Mucosa of descending colon (tissue), 3 donors: ENCODE results near the gene OTOP1. TPM values are rescaled to one million over a fixed set of nuclear protein-coding genes. Genes with fewer than 3 reads are reported as not detected.
"Not testable (repeated sequence)": the region's sequence is repeated elsewhere in the genome, so short reads cannot be mapped to it uniquely, and the experiment has no call there.

Source experiments
- ATAC-seq: fragments of 200-7000 bp; cut with Tn5 transposase; one replicate; pipeline ENCODE4 v1.9.1; 2020; ENCODE audit warnings: mild to moderate bottlenecking, moderate library complexity
- DNase-seq, 3 donors: peaks; one replicate each; pipeline ENCODE4 v3.0.0-alpha.2; 2020
- H3K36me3 ChIP-seq: fragments of 200-600 bp; one replicate; pipeline ENCODE4 v1.8.0; 2021; ENCODE audit warnings: low read depth, mild to moderate bottlenecking
- H3K4me1 ChIP-seq: fragments of 200-600 bp; one replicate; pipeline ENCODE4 v1.8.0; 2021; ENCODE audit warnings: low read depth, mild to moderate bottlenecking
- H3K4me3 ChIP-seq: fragments of 200-600 bp; one replicate; pipeline ENCODE4 v1.8.0; 2021; ENCODE audit warnings: mild to moderate bottlenecking
- H3K9me3 ChIP-seq: fragments of 200-600 bp; one replicate; pipeline ENCODE4 v1.8.0; 2021; ENCODE audit warnings: mild to moderate bottlenecking
- CTCF ChIP-seq: fragments of 200-600 bp; IDR thresholded peaks from one replicate; pipeline ENCODE4 v1.8.0; 2022; ENCODE audit warnings: antibody characterized with exemption, mild to moderate bottlenecking
- intact Hi-C, 2 donors: fragments of 100-400 bp; cut with DNase I in 1 of 2; cut with micrococcal nuclease in 1 of 2; formaldehyde crosslinking; loops; one replicate each; pipeline versions ENCODE4 v1.11.0 to v1.11.1; 2022; cut with DNase I, micrococcal nuclease
- total RNA-seq, 3 donors: library from RNA; stranded (reverse); fragmentation: NEBNext Ultra II Directional in 2 of 3; extraction: Animal tissue kit (Norgen Biotek cat#: 25700) in 2 of 3; gene quantifications; one replicate each; pipeline versions ENCODE4 v1.2.1 to v1.2.4, GENCODE V29; 2021 to 2023
- donor health status: DM: no; HTN: no; CAD: no; lungs with moderate emphysema.
- donor health status: DM: no; HTN: no; CAD: no.
- donor health status: DM: no; HTN: yes; CAD: no.

Gene OTOP1
- total RNA-seq, 3 donors from 2014 or later = not detected

DNA sequence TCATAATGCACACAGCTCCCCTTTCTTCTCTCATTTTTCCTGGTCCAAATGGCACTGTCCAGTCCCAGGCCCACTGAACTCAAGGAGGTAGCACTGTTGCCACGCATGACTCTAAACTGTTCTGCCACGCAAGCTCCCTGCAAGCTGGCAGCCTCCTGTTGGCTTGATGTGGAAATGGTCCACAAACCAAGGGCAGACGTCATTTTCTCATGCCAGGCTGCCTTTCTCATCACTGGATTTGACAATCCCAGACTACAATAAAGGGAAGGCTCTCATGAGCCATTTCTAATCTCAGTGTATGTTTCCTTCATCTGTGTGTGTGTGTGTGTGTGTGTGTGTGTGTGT, 22.4 kb downstream of the OTOP1 start:
- Histone ChIP-seq H3K4me1 (no peaks in the 10 kb centered on the region), H3K36me3 (no peaks in the 10 kb centered on the region), H3K4me3 (no peak overlapping the region), H3K9me3 (no peaks in the 10 kb centered on the region)
- intact Hi-C loops = no loop called here
- no peak for DNase-seq
- ATAC-seq = no peak
- no peak for TF ChIP-seq CTCF

GRCh38 chr4:4203688-4204400, 22.9 kb downstream of the OTOP1 start:
- no peak for TF ChIP-seq CTCF
- no peak for ATAC-seq
- H3K4me1 ChIP-seq = no peaks in the 10 kb centered on the region
- H3K9me3 ChIP-seq = no peaks in the 10 kb centered on the region
- no peaks in the 10 kb centered on the region for H3K36me3 ChIP-seq
- no peak overlapping the region for H3K4me3 ChIP-seq
- DNase-seq = no peak
- intact Hi-C loops = no loop called here

- intact Hi-C loops = no loop called here
These were observed 24.2 kb downstream of the OTOP1 start for GRCh38 chr4:4202510-4202909.

GRCh38 chr4:4200624-4201023, 26.1 kb downstream of the OTOP1 start:
- DNase-seq = no peak
- intact Hi-C loops = no loop called here
- no peak for TF ChIP-seq CTCF
- Histone ChIP-seq H3K4me1 (no peaks in the 10 kb centered on the region), H3K9me3 (no peaks in the 10 kb centered on the region), H3K36me3 (no peaks in the 10 kb centered on the region), H3K4me3 (no peak overlapping the region)
- no peak for ATAC-seq

More at GRCh38 chr4:4202510-4202909, 24.2 kb downstream of the OTOP1 start:
- TF ChIP-seq CTCF = no peak
- Histone ChIP-seq H3K9me3 (no peaks in the 10 kb centered on the region), H3K36me3 (no peaks in the 10 kb centered on the region), H3K4me1 (no peaks in the 10 kb centered on the region), H3K4me3 (no peak overlapping the region)
- DNase-seq = no peak
- no peak for ATAC-seq

DNA sequence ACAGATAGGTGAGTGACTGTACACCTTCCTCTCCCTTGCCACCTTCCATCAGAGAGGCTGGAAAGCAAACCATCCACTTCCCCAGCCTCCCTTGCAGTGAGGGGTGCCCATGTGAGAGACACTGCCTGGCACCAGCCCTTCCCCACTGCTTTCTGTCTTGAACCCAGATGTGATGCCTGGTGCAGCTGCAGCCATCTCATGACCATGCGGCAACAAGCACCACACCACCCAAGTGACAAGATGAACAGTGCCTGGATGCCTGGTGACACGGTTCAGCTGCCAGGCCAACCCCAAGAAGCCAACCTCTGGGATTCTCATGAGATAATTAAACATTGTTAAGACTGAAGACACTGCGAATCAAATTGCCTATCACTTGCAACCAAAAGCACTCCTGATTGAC, 31.4 kb downstream of the OTOP1 start:
- Histone ChIP-seq H3K4me1 (no peaks in the 10 kb centered on the region), H3K4me3 (no peak overlapping the region), H3K9me3 (no peaks in the 10 kb centered on the region), H3K36me3 (no peaks in the 10 kb centered on the region)
- no peak for DNase-seq
- intact Hi-C loops = no loop called here
- TF ChIP-seq CTCF = no peak
- no peak for ATAC-seq

GRCh38 chr4:4188557-4188956, 38.2 kb downstream of the OTOP1 start:
- intact Hi-C loops, H3K9me3 ChIP-seq, DNase-seq, ATAC-seq, H3K36me3 ChIP-seq, H3K4me3 ChIP-seq, H3K4me1 ChIP-seq: not testable (repeated sequence)
